Left lung (tissue), 10 donors: ENCODE results near the gene RAB12. TPM values are rescaled to one million over a fixed set of nuclear protein-coding genes. Genes with fewer than 3 reads are reported as not detected.

Source experiments
- ATAC-seq: fragments of 200-7000 bp; cut with Tn5 transposase; one replicate; pipeline ENCODE4 v1.9.1; 2020; ENCODE audit warnings: moderate library complexity
- DNase-seq, 4 donors: peaks; one replicate each; pipeline ENCODE4 v3.0.0-alpha.2; 2013 to 2020
- H3K27ac ChIP-seq, 2 donors: fragments of 200-600 bp; sonication (generic) in 1 of 2; one replicate each; pipeline versions ENCODE4 v1.5.0 to v1.8.0; 2020 to 2021
- H3K27me3 ChIP-seq, 2 donors: fragments of 200-600 bp; sonication (generic) in 1 of 2; one replicate each; pipeline versions ENCODE4 v1.5.0 to v1.8.0; 2020 to 2021
- H3K36me3 ChIP-seq, 2 donors: fragments of 200-600 bp; sonication (generic) in 1 of 2; one replicate each; pipeline versions ENCODE4 v1.5.0 to v1.8.0; 2020 to 2021
- H3K4me1 ChIP-seq, 2 donors: fragments of 200-600 bp; one replicate each; pipeline ENCODE4 v1.8.0; 2021
- H3K4me3 ChIP-seq, 2 donors: fragments of 200-600 bp; sonication (generic) in 1 of 2; one replicate each; pipeline versions ENCODE4 v1.5.0 to v1.8.0; 2020 to 2021; ENCODE audit warnings: mild to moderate bottlenecking in 1 of 2
- H3K9me3 ChIP-seq, 2 donors: fragments of 200-600 bp; sonication (generic) in 1 of 2; one replicate each; pipeline versions ENCODE4 v1.5.0 to v1.8.0; 2020 to 2021
- CTCF ChIP-seq, 2 donors: fragments of 200-600 bp; sonication (generic) in 1 of 2; IDR thresholded peaks; one replicate each; pipeline versions ENCODE4 v1.5.0 to v1.8.0; 2021; ENCODE audit warnings: antibody characterized with exemption in 2 of 2
- intact Hi-C, 2 donors: fragments of 100-400 bp; cut with DNase I; formaldehyde crosslinking; loops; one replicate each; pipeline versions ENCODE4 v1.11.2 to v1.14.2; 2022
- polyA plus RNA-seq, 6 donors: library from polyadenylated mRNA; unstranded; fragments of 120-200 nt; gene quantifications; one replicate each; pipeline ENCODE4 v1.2.1, GENCODE V29; 2013; ENCODE audit not compliant: insufficient read length in 6 of 6
- total RNA-seq, 2 donors: library from RNA; stranded (reverse); fragmentation: NEBNext Ultra II Directional; extraction: Animal tissue kit (Norgen Biotek cat#: 25700); gene quantifications; one replicate each; pipeline ENCODE4 v1.2.1, GENCODE V29; 2021
- donor health status: DM: no; HTN: yes; CAD: no.
- donor health status: DM: no; HTN: no; CAD: no.

Gene RAB12
- total and polyA plus RNA-seq, 8 donors: 41.4 to 60.0 (median 51.3) TPM

- H3K36me3 ChIP-seq: no peaks in the 10 kb centered on the region
- DNase-seq (no peak), ATAC-seq (no peak)
- no peaks in the 10 kb centered on the region for H3K4me1 ChIP-seq
- H3K4me3 ChIP-seq: no peak overlapping the region
- intact Hi-C loops: no loop called here
- H3K9me3 ChIP-seq: no peaks in the 10 kb centered on the region
- TF ChIP-seq CTCF (IDR thresholded peaks at IDR 0.05): no peak
- no peak overlapping the region for H3K27ac ChIP-seq
- no peaks in the 10 kb centered on the region for H3K27me3 ChIP-seq
Measured at GRCh38 chr18:8673256-8674209, 64.3 kb downstream of the RAB12 start.

GRCh38 chr18:8675057-8675456 is 65.8 kb downstream of the RAB12 start:
- no peak for DNase-seq
- H3K4me1 ChIP-seq: no peaks in the 10 kb centered on the region
- H3K27ac ChIP-seq: no peak overlapping the region
- ATAC-seq: no peak
- intact Hi-C loops: no loop called here
- H3K27me3 ChIP-seq: no peaks in the 10 kb centered on the region
- H3K36me3 ChIP-seq: no peaks in the 10 kb centered on the region
- H3K4me3 ChIP-seq: no peak overlapping the region
- no peaks in the 10 kb centered on the region for H3K9me3 ChIP-seq
- no peak for TF ChIP-seq CTCF (IDR thresholded peaks at IDR 0.05)

GRCh38 chr18:8681196-8681595 is 72.0 kb downstream of the RAB12 start:
- Histone ChIP-seq H3K4me3 (no peak overlapping the region), H3K27me3 (no peaks in the 10 kb centered on the region), H3K36me3 (no peaks in the 10 kb centered on the region), H3K27ac (no peak overlapping the region), H3K4me1 (no peaks in the 10 kb centered on the region), H3K9me3 (no peaks in the 10 kb centered on the region)
- TF ChIP-seq CTCF (IDR thresholded peaks at IDR 0.05): no peak
- intact Hi-C loops: no loop called here
- DNase-seq: no peak
- no peak for ATAC-seq

GRCh38 chr18:8684577-8684976 is 75.3 kb downstream of the RAB12 start:
- no peak for TF ChIP-seq CTCF (IDR thresholded peaks at IDR 0.05)

GRCh38 chr18:8685141-8685913 is 76.1 kb downstream of the RAB12 start:
- no peaks in the 10 kb centered on the region for H3K36me3 ChIP-seq
- H3K27me3 ChIP-seq: no peaks in the 10 kb centered on the region
- H3K4me3 ChIP-seq: no peak overlapping the region
- H3K9me3 ChIP-seq: no peaks in the 10 kb centered on the region
- intact Hi-C loops: no loop called here
- H3K27ac ChIP-seq: no peak overlapping the region
- H3K4me1 ChIP-seq: no peaks in the 10 kb centered on the region
- no peak for TF ChIP-seq CTCF (IDR thresholded peaks at IDR 0.05)
- DNase-seq: no peak
- no peak for ATAC-seq

More at GRCh38 chr18:8684577-8684976, 75.3 kb downstream of the RAB12 start:
- H3K9me3 ChIP-seq: no peaks in the 10 kb centered on the region
- intact Hi-C loops: no loop called here
- H3K27me3 ChIP-seq: no peaks in the 10 kb centered on the region
- no peak overlapping the region for H3K27ac ChIP-seq
- DNase-seq (no peak), ATAC-seq (no peak)
- H3K4me3 ChIP-seq: no peak overlapping the region
- H3K36me3 ChIP-seq: no peaks in the 10 kb centered on the region
- H3K4me1 ChIP-seq: no peaks in the 10 kb centered on the region
